GM18867 (cell line): ENCODE measurements around the gene WNT9A.
"Not testable (repeated sequence)": the region's sequence is repeated elsewhere in the genome, so short reads cannot be mapped to it uniquely, and the experiment has no call there.

ENCODE experiments used
- ATAC-seq: cut with Tn5 transposase; IDR thresholded peaks from one replicate; pipeline ENCODE4 v1.9.1; 2021; ENCODE audit warnings: mild to moderate bottlenecking, moderate library complexity; ENCODE audit not compliant: unreplicated experiment

The WNT9A gene

GRCh38 chr1:227912866-227913265, 34.9 kb downstream of the WNT9A start:
- no peak for ATAC-seq

- ATAC-seq = no peak
These were observed 36.4 kb downstream of the WNT9A start for GRCh38 chr1:227911376-227911775.

GRCh38 chr1:227910511-227911153, 37.1 kb downstream of the WNT9A start:
- ATAC-seq = no peak

GRCh38 chr1:227909923-227910328, 37.8 kb downstream of the WNT9A start:
- not testable (repeated sequence) for ATAC-seq

- no peak for ATAC-seq
These were observed 38.5 kb downstream of the WNT9A start for GRCh38 chr1:227909188-227909587.

GRCh38 chr1:227908359-227908758, 39.4 kb downstream of the WNT9A start:
- ATAC-seq = no peak

- ATAC-seq = no peak
These were observed 40.2 kb downstream of the WNT9A start for GRCh38 chr1:227907439-227908015.

GRCh38 chr1:227906550-227907071, 41.1 kb downstream of the WNT9A start:
- ATAC-seq = no peak

GRCh38 chr1:227905573-227906487, 41.9 kb downstream of the WNT9A start:
- ATAC-seq = no peak

GRCh38 chr1:227904541-227905335, 43.0 kb downstream of the WNT9A start:
- ATAC-seq = no peak

GRCh38 chr1:227903614-227904501, 43.9 kb downstream of the WNT9A start:
- no peak for ATAC-seq

- ATAC-seq = no peak
These were observed 44.6 kb downstream of the WNT9A start for GRCh38 chr1:227903061-227903521.

- ATAC-seq = no peak
These were observed 45.1 kb downstream of the WNT9A start for GRCh38 chr1:227902641-227902990.

GRCh38 chr1:227901906-227902640, 45.7 kb downstream of the WNT9A start:
- ATAC-seq = no peak

GRCh38 chr1:227901239-227901905, 46.4 kb downstream of the WNT9A start:
- no peak for ATAC-seq

- ATAC-seq = no peak
These were observed 47.1 kb downstream of the WNT9A start for GRCh38 chr1:227900571-227901051.

GRCh38 chr1:227899820-227900449, 47.8 kb downstream of the WNT9A start:
- no peak for ATAC-seq
